ENCODE data around the gene MYH9.

MYH9 gene

GRCh38 chr22:36378869-36379217 lies 8.9 kb downstream of the MYH9 start:
- Histone ChIP-seq H3K27me3 (ENCODE audit: insufficient read depth, poor library complexity, severe bottlenecking) (no peaks in the 10 kb centered on the region), H3K4me3 (ENCODE audit: severe bottlenecking) (no peak overlapping the region), H3K27ac (ENCODE audit: poor library complexity, severe bottlenecking) (peak overlapping the region; percentile 96), H3K9me3 (ENCODE audit: severe bottlenecking) (no peaks in the 10 kb centered on the region), H3K4me1 (ENCODE audit: insufficient read depth, poor library complexity, severe bottlenecking) (peaks cover 79% of the 10 kb centered on the region), H3K36me3 (ENCODE audit: low read depth) (peaks cover 95% of the 10 kb centered on the region)
- TF ChIP-seq CTCF (IDR thresholded peaks at IDR 0.05; ENCODE audit: poor library complexity, severe bottlenecking): no peak
- no peak for ATAC-seq (ENCODE audit: low read depth)
- DNase-seq (ENCODE audit: low spot score): no peak

GRCh38 chr22:36378080-36378868 lies 9.5 kb downstream of the MYH9 start:
- Histone ChIP-seq H3K27ac (ENCODE audit: poor library complexity, severe bottlenecking) (peak overlapping the region; percentile 96), H3K4me1 (ENCODE audit: insufficient read depth, poor library complexity, severe bottlenecking) (peaks cover 80% of the 10 kb centered on the region), H3K9me3 (ENCODE audit: severe bottlenecking) (no peaks in the 10 kb centered on the region), H3K36me3 (ENCODE audit: low read depth) (peaks cover 95% of the 10 kb centered on the region), H3K4me3 (ENCODE audit: severe bottlenecking) (no peak overlapping the region), H3K27me3 (ENCODE audit: insufficient read depth, poor library complexity, severe bottlenecking) (no peaks in the 10 kb centered on the region)
- DNase-seq (ENCODE audit: low spot score) (no peak), ATAC-seq (ENCODE audit: low read depth) (no peak)
- no peak for TF ChIP-seq CTCF (IDR thresholded peaks at IDR 0.05; ENCODE audit: poor library complexity, severe bottlenecking)

GRCh38 chr22:36377022-36377631 lies 10.6 kb downstream of the MYH9 start:
- Histone ChIP-seq H3K4me1 (ENCODE audit: insufficient read depth, poor library complexity, severe bottlenecking) (peaks cover 82% of the 10 kb centered on the region), H3K9me3 (ENCODE audit: severe bottlenecking) (no peaks in the 10 kb centered on the region), H3K27me3 (ENCODE audit: insufficient read depth, poor library complexity, severe bottlenecking) (no peaks in the 10 kb centered on the region), H3K27ac (ENCODE audit: poor library complexity, severe bottlenecking) (peak overlapping the region; percentile 96), H3K4me3 (ENCODE audit: severe bottlenecking) (no peak overlapping the region), H3K36me3 (ENCODE audit: low read depth) (peaks cover 94% of the 10 kb centered on the region)
- DNase-seq (ENCODE audit: low spot score) (no peak), ATAC-seq (ENCODE audit: low read depth) (no peak)
- no peak for TF ChIP-seq CTCF (IDR thresholded peaks at IDR 0.05; ENCODE audit: poor library complexity, severe bottlenecking)

- H3K36me3 ChIP-seq (ENCODE audit: low read depth): peaks cover 93% of the 10 kb centered on the region
- TF ChIP-seq CTCF (IDR thresholded peaks at IDR 0.05; ENCODE audit: poor library complexity, severe bottlenecking): no peak
- DNase-seq (ENCODE audit: low spot score) (no peak), ATAC-seq (ENCODE audit: low read depth) (no peak)
- H3K4me1 ChIP-seq (ENCODE audit: insufficient read depth, poor library complexity, severe bottlenecking): peaks cover 82% of the 10 kb centered on the region
- no peak overlapping the region for H3K4me3 ChIP-seq (ENCODE audit: severe bottlenecking)
- H3K27ac ChIP-seq (ENCODE audit: poor library complexity, severe bottlenecking): peak overlapping the region; percentile 96
- no peaks in the 10 kb centered on the region for H3K9me3 ChIP-seq (ENCODE audit: severe bottlenecking)
- no peaks in the 10 kb centered on the region for H3K27me3 ChIP-seq (ENCODE audit: insufficient read depth, poor library complexity, severe bottlenecking)
Observed at GRCh38 chr22:36376265-36376664, 11.5 kb downstream of the MYH9 start.
